Measurements from ENCODE around the gene MLIP.

The MLIP gene

GRCh38 chr6:54291146-54291545 is 179.9 kb downstream of the MLIP start:
- DNase-seq = no peak

- DNase-seq = no peak
These were observed 180.5 kb downstream of the MLIP start for GRCh38 chr6:54291738-54292137.

GRCh38 chr6:54294965-54295532 is 183.8 kb downstream of the MLIP start:
- DNase-seq = no peak

GRCh38 chr6:54299542-54300269 is 188.5 kb downstream of the MLIP start:
- no peak for DNase-seq

- DNase-seq = no peak
These were observed 190.5 kb downstream of the MLIP start for GRCh38 chr6:54301770-54302169.

GRCh38 chr6:54307439-54307910 is 196.2 kb downstream of the MLIP start:
- DNase-seq = no peak

- no peak for DNase-seq
These were observed 197.2 kb downstream of the MLIP start, which contains the start of gene TINAG for GRCh38 chr6:54308289-54308985. Gene TINAG, plus strand, starts transcription at chr6:54308441. Its CDS starts 110 bp downstream, at chr6:54308551.

GRCh38 chr6:54308986-54309315 is 197.7 kb downstream of the MLIP start:
- DNase-seq = no peak

- no peak for DNase-seq
These were observed 199.3 kb downstream of the MLIP start for GRCh38 chr6:54310377-54311152.

- DNase-seq = no peak
These were observed 204.4 kb downstream of the MLIP start for GRCh38 chr6:54315656-54316055.

Data from DMS79 (cell line).